ENCODE measurements around the gene MRFAP1.
"Not testable (repeated sequence)": the region's sequence is repeated elsewhere in the genome, so short reads cannot be mapped to it uniquely, and the experiment has no call there.

Gene MRFAP1

GRCh38 chr4:6610856-6611430, 29.5 kb upstream of the MRFAP1 start:
- DNase-seq (ENCODE audit: low read depth, low spot score), result no peak

GRCh38 chr4:6612961-6613675, 27.4 kb upstream of the MRFAP1 start:
- DNase-seq (ENCODE audit: low read depth, low spot score), result no peak

- DNase-seq (ENCODE audit: low read depth, low spot score), result no peak
These were observed 26.5 kb upstream of the MRFAP1 start for GRCh38 chr4:6613676-6614651.

GRCh38 chr4:6614701-6615230, 25.7 kb upstream of the MRFAP1 start:
- DNase-seq (ENCODE audit: low read depth, low spot score), result no peak

- DNase-seq (ENCODE audit: low read depth, low spot score), result no peak
These were observed 24.1 kb upstream of the MRFAP1 start for GRCh38 chr4:6616087-6616995.

GRCh38 chr4:6617246-6617645, 23.2 kb upstream of the MRFAP1 start:
- no peak for DNase-seq (ENCODE audit: low read depth, low spot score)

GRCh38 chr4:6618386-6619115, 21.9 kb upstream of the MRFAP1 start:
- DNase-seq (ENCODE audit: low read depth, low spot score), result no peak

- no peak for DNase-seq (ENCODE audit: low read depth, low spot score)
These were observed 21.4 kb upstream of the MRFAP1 start for GRCh38 chr4:6619116-6619465.

- no peak for DNase-seq (ENCODE audit: low read depth, low spot score)
These were observed 20.8 kb upstream of the MRFAP1 start for GRCh38 chr4:6619466-6620255.

- DNase-seq (ENCODE audit: low read depth, low spot score), result no peak
These were observed 20.2 kb upstream of the MRFAP1 start for GRCh38 chr4:6620296-6620695.

GRCh38 chr4:6620891-6621555, 19.5 kb upstream of the MRFAP1 start:
- no peak for DNase-seq (ENCODE audit: low read depth, low spot score)

GRCh38 chr4:6621556-6621927, 18.9 kb upstream of the MRFAP1 start:
- no peak for DNase-seq (ENCODE audit: low read depth, low spot score)

GRCh38 chr4:6622744-6623143, 17.7 kb upstream of the MRFAP1 start:
- DNase-seq (ENCODE audit: low read depth, low spot score), result no peak

- no peak for DNase-seq (ENCODE audit: low read depth, low spot score)
These were observed 15.2 kb upstream of the MRFAP1 start for GRCh38 chr4:6625256-6625655.

- no peak for DNase-seq (ENCODE audit: low read depth, low spot score)
These were observed 14.4 kb upstream of the MRFAP1 start for GRCh38 chr4:6626066-6626465.

GRCh38 chr4:6627832-6628231, 12.7 kb upstream of the MRFAP1 start:
- DNase-seq (ENCODE audit: low read depth, low spot score), result no peak

- DNase-seq (ENCODE audit: low read depth, low spot score), result not testable (repeated sequence)
These were observed 12.0 kb upstream of the MRFAP1 start for GRCh38 chr4:6628484-6628883.

GRCh38 chr4:6632125-6632524, 8.4 kb upstream of the MRFAP1 start:
- no peak for DNase-seq (ENCODE audit: low read depth, low spot score)
